NCI-H345 (cell line): ENCODE measurements around the gene CLCN7.

Experiments used
- DNase-seq: peaks from one replicate; lab custom pipeline; 2025; lab: John Stamatoyannopoulos, UW

The CLCN7 gene, protein sequence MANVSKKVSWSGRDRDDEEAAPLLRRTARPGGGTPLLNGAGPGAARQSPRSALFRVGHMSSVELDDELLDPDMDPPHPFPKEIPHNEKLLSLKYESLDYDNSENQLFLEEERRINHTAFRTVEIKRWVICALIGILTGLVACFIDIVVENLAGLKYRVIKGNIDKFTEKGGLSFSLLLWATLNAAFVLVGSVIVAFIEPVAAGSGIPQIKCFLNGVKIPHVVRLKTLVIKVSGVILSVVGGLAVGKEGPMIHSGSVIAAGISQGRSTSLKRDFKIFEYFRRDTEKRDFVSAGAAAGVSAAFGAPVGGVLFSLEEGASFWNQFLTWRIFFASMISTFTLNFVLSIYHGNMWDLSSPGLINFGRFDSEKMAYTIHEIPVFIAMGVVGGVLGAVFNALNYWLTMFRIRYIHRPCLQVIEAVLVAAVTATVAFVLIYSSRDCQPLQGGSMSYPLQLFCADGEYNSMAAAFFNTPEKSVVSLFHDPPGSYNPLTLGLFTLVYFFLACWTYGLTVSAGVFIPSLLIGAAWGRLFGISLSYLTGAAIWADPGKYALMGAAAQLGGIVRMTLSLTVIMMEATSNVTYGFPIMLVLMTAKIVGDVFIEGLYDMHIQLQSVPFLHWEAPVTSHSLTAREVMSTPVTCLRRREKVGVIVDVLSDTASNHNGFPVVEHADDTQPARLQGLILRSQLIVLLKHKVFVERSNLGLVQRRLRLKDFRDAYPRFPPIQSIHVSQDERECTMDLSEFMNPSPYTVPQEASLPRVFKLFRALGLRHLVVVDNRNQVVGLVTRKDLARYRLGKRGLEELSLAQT

GRCh38 chr16:1474796-1475551 lies at the start of gene CLCN7:
Gene CLCN7 (minus strand): TSS chr16:1475028. CDS start chr16:1474974, 54 bp downstream.
- peak; percentile 83 for DNase-seq

- DNase-seq: no peak
Measured at GRCh38 chr16:1524366-1524765, 49.5 kb upstream of the CLCN7 start.

DNA sequence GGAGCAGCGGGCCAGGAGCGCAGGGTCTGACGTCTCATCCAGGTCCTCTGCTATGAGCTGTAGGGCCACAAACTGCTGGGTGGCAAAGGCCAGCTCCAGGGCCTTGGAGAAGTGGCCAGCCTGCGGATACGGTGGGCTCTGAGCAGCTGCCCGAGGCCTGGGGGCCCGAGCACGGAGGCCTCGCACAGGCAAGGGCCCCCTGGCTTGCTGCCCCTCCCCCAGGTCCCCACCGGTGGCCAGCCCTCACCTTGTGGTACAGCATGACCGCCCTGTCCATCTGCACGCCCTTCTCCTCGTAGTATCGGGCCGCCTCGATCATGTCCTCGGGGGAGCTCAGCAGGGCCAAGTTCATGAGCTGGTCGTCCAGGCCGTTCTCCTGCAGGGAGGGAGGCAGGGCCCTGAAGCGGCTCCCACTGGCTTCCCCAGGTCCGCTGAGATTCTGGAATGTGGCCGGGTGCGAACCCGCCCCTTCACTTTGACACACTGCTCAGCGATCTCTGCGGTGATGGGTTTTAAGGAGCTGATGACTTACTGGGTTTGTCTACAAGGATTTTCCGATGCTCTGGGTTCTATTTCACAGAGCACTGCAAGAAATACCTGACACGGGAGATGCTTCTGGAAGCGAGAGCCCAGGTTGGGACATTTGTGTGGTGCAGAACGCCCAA lies 48.9 kb upstream of the CLCN7 start:
- no peak for DNase-seq

DNA sequence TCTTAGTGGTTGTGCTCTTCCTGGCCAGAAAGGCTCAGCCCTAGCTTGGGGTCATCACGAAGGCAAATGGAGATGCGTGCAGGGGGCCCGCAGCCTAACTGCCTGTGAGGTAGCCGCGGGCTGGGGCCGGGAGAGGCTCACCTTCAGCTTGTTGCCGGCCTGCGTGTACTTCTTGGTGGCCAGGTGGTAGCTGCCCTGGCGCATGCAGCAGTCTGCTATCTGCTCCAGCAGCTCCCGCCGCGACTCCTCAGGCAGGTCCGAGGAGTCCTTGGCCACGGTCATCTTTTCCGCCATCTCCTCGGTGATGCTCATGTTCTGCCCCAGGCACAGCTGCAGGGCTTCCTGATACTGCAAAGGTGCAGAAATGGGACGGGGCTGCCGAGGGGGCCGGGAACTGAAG lies 45.6 kb upstream of the CLCN7 start:
- DNase-seq: no peak

GRCh38 chr16:1519831-1520230 lies 45.0 kb upstream of the CLCN7 start:
- no peak for DNase-seq

GRCh38 chr16:1518626-1519135 lies 43.9 kb upstream of the CLCN7 start:
- no peak for DNase-seq

- DNase-seq: no peak
Measured at GRCh38 chr16:1514507-1514906, 39.7 kb upstream of the CLCN7 start.

DNA sequence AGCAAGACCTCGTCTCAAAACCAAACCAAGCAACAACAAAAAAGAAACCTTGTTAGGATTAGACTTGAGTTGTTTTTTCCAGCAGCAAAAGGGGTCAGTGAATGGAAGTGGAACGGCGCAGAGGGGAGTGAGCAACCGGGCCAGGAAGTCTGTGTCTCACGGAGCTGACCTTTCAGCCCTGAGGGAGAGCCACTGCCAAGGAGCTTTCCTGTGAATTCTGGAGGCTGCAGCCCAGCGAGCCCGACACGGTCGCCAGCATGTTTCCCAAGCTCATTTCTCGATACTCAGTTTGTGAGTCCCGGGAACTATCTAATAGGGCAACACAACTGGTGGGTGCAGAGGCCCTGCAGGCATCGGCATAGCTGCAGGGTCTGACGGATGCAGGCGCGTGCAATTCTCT lies 37.9 kb upstream of the CLCN7 start:
- DNase-seq: no peak

- no peak for DNase-seq
Measured at GRCh38 chr16:1511662-1512569, 37.1 kb upstream of the CLCN7 start.

DNA sequence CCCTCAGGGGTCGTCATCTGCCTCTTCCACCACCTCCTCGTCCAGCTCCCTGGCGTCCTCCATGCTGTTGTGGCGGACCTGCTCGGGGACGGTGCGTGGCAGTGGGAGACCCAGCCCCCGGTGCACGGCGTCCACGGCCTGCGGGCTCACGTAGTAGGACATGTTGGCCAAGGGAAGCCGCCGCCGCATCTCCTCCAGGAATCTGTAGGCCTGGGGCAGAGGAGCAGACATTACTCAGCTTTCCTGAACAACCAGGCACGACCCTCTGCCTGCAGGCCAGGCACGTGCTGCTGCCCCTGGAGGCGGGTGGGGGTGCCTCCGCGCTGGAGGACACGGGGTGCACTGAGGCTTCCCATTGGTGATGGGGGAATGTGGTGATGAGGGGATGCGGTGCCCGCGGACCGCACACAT lies 36.1 kb upstream of the CLCN7 start:
- DNase-seq: no peak

GRCh38 chr16:1510272-1510671 lies 35.4 kb upstream of the CLCN7 start:
- no peak for DNase-seq

GRCh38 chr16:1509307-1510221 lies 34.7 kb upstream of the CLCN7 start:
- no peak for DNase-seq

DNA sequence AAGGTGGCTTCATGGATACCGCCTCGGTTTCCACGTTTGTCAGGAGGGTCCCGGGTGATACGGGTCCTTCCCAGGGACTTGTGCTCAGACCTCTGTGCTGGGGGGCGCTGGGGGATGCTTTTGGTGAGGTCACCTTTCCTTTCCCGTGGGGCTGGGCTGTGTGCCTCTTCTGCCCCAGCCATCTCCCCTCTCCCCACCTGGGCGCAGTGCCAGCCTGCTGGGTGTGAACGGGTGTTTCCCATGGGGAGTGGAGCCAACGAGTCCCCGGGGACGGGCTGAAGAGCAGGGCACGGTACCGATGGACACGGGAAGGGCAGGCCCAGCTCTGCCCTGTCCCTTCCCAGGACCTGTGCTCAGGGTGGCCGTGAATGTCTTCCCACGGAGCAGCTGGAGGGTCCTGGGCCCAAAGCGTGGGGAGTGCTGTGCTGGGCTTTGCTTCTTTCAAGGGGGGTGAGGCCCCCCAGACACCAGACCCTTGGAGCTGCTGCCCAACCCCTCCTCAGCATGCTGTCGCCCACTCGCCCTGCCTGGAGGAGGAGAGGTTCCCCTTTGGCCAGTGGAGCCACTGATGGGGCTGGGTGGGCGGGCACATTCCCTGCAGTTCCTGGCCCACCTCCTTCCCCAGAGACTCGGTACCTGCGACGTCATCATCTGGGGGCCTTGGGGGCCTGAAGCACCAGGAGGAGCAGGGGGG lies 33.8 kb upstream of the CLCN7 start:
- DNase-seq: no peak

DNA sequence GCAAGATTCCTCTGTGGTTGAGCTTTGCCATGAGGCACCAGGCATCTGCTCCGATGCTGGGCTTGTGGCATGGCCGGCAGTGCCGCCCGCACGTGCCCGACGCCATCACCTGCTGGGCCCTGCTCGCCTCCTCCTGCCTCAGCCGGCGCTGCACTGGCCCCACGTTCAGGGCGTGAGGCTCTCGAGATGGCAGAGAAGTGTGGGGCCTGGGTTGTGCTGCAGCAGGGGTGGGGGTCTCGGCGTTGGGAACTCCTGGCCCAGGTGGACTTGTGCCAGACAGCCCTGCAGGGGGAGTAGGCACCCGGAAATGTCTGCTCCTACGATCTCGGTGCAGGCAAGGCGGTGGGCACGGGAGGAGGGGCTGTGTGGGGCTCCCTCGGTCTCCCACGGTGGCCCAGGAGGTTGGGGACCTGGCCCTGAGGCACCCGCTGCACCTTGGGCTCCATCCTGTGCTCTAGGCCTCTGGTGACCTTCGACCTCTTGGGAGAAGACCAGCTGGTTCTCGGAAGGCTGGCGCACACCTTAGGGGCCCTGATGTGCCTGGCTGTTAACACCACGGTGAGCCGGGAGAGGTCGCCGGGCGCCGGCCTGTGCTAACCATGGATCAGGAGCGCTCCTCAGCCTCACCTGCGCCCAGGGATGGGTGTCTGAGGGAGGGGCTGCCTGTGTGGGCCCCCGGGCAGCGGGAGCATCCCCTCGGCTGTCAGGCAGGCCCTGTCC lies 31.8 kb upstream of the CLCN7 start:
- DNase-seq: no peak

- DNase-seq: no peak
Measured at GRCh38 chr16:1505912-1506311, 31.1 kb upstream of the CLCN7 start.

DNA sequence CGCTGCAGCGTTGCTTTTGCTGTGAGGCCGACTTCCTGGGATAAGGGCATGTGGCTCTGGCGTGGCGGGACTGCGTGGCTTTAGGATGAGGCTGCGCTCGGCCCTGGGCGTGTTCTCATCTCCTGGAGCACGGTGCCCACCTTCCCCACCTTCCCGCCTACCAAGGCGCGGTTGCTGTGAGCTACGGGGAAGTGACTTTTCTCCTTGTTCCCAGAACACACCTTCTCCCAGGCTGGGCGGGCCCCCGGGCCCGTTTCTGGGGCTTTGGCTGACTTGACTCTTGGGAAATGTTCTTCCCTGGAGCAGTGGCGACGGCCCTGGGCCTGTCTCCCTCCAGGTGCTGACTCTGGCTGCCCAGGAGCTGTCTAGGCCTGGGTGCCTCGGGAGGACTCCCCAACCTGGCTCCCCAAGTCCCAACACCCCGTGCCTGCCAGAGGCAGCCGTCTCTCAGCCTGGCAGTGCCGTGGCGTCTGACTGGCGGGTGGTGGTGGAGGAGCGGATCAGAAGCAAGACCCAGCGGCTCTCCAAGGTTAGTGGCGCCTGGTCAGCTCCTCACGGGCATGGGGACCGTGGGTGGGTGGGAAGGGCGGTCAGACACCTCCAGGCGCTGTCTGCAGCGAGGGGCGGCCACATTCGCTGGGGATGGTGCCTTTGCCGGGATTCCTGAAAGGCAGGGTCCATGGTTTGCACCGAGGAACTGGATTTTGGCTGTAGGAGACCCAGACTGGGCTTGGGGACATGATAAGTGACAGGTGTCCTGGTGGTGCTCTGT lies 30.4 kb upstream of the CLCN7 start:
- DNase-seq: no peak

DNA sequence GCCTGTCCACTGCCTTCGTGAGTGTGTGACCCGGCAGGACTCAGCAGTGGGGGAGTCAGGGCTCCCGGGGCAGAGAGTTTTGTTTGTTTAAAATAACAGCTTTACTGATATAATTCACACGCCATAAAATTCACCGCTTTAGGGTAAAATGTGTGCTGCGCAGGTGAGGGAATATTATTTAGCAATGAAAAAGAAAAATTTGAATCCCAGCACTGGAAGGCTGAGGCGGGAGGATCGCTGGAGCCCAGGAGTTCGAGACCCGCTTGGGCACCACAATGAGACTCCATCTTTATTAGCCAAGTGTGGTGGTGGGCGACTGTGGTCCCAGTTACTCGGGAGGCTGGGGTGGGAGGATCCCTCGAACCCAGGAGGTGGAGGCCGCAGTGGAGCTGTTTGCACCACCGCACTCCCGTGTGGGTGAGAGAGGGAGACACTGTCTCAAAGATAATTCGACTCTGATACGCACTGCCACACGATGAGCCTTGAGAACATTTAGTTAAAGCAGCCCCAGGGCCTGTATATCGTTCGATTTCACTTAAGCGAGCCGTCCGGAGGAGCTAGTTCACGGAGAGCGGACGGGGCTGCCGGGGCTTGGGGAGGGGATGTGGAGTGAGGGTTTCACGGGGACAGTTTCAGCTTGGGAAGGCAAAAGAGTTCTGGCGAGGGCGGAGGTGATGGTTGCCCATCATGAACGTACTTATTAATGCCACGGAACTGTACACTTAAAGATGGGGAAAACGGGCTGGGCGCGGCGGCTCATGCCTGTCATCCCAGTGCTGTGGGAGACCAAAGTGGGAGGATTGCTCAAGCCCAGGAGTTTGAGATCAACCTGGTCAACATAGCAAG lies 28.5 kb upstream of the CLCN7 start:
- DNase-seq: no peak
